Suprapubic skin (tissue), 4 donors: ENCODE data around the gene STK10. TPM values are rescaled to one million over a fixed set of nuclear protein-coding genes. Genes with fewer than 3 reads are reported as not detected.
A peak's percentile ranks its signal among the peaks of the same experiment; 100 is the strongest.

Experiments used
- DNase-seq, 2 donors: peaks; one replicate each; pipeline ENCODE4 v3.0.0-alpha.2; 2019; ENCODE audit warnings: low spot score in 2 of 2
- H3K27ac ChIP-seq: fragments of 200-600 bp; sonication (generic); one replicate; pipeline ENCODE4 v1.5.1; 2019
- H3K27me3 ChIP-seq: fragments of 200-600 bp; sonication (generic); one replicate; pipeline ENCODE4 v1.5.1; 2019
- H3K36me3 ChIP-seq: fragments of 200-600 bp; sonication (generic); one replicate; pipeline ENCODE4 v1.5.1; 2019
- H3K4me1 ChIP-seq: fragments of 200-600 bp; sonication (generic); one replicate; pipeline ENCODE4 v1.5.1; 2019
- H3K4me3 ChIP-seq: fragments of 200-600 bp; sonication (generic); one replicate; pipeline ENCODE4 v1.5.1; 2019; ENCODE audit warnings: mild to moderate bottlenecking
- H3K9me3 ChIP-seq: fragments of 200-600 bp; sonication (generic); one replicate; pipeline ENCODE4 v1.5.1; 2019
- EP300 ChIP-seq: sonication (generic); formaldehyde crosslinking; IDR thresholded peaks from one replicate; pipeline ENCODE4 v1.6.1; 2017; ENCODE audit warnings: antibody characterized with exemption
- POLR2A ChIP-seq, 2 donors: fragments of 450-650 bp; IDR thresholded peaks; one replicate each; pipeline ENCODE4 v1.6.1; 2017; ENCODE audit warnings: antibody characterized with exemption in 2 of 2, mild to moderate bottlenecking in 2 of 2, moderate library complexity in 2 of 2
- POLR2AphosphoS5 ChIP-seq, 3 donors: sonication (generic); formaldehyde crosslinking; IDR thresholded peaks; one replicate each; pipeline ENCODE4 v1.6.1; 2017; ENCODE audit warnings: antibody characterized with exemption in 3 of 3
- WGBS: methylation state at CpG from one replicate; pipeline ENCODE4 v1.1.5; 2018; 5-methylcytosine and 5-hydroxymethylcytosine counted together
- total RNA-seq, 4 donors: library from RNA; depleted of rRNA; stranded (reverse); fragments of >200 nt; gene quantifications; one replicate each; pipeline ENCODE4 v1.1.0, GENCODE V29; 2016
- TF ChIP-seq, protein P1 (sequence below), 2 donors: fragments of 200-600 bp in 1 of 2; fragments of 450-650 bp in 1 of 2; sonication (generic) in 1 of 2; IDR thresholded peaks; one replicate each; pipeline ENCODE4 v1.5.1; 2016 to 2019; ENCODE audit warnings: antibody characterized with exemption in 2 of 2, mild to moderate bottlenecking in 1 of 2, moderate library complexity in 1 of 2

The STK10 gene
- total RNA-seq, 4 donors from 2014 or later, result 29.0 to 49.6 (median 36.9) TPM

- Histone ChIP-seq H3K27me3 (no peaks in the 10 kb centered on the region), H3K4me3 (no peak overlapping the region), H3K27ac (peak overlapping the region; percentile 28), H3K4me1 (no peaks in the 10 kb centered on the region), H3K36me3 (no peaks in the 10 kb centered on the region), H3K9me3 (no peaks in the 10 kb centered on the region)
- TF ChIP-seq, protein P1, sequence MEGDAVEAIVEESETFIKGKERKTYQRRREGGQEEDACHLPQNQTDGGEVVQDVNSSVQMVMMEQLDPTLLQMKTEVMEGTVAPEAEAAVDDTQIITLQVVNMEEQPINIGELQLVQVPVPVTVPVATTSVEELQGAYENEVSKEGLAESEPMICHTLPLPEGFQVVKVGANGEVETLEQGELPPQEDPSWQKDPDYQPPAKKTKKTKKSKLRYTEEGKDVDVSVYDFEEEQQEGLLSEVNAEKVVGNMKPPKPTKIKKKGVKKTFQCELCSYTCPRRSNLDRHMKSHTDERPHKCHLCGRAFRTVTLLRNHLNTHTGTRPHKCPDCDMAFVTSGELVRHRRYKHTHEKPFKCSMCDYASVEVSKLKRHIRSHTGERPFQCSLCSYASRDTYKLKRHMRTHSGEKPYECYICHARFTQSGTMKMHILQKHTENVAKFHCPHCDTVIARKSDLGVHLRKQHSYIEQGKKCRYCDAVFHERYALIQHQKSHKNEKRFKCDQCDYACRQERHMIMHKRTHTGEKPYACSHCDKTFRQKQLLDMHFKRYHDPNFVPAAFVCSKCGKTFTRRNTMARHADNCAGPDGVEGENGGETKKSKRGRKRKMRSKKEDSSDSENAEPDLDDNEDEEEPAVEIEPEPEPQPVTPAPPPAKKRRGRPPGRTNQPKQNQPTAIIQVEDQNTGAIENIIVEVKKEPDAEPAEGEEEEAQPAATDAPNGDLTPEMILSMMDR (IDR thresholded peaks at IDR 0.05), result no peak
- TF ChIP-seq POLR2AphosphoS5 (IDR thresholded peaks at IDR 0.05) (peak in 2 of 3 donors; percentile 47 to 49), POLR2A (IDR thresholded peaks at IDR 0.05) (no peak)
- WGBS, result 60% methylated on average over 10 of the region's 10 CpGs
- peak in 1 of 2 donors; percentile 69 for DNase-seq
These were observed 54.5 kb downstream of the STK10 start for GRCh38 chr5:172133359-172134029.

DNA sequence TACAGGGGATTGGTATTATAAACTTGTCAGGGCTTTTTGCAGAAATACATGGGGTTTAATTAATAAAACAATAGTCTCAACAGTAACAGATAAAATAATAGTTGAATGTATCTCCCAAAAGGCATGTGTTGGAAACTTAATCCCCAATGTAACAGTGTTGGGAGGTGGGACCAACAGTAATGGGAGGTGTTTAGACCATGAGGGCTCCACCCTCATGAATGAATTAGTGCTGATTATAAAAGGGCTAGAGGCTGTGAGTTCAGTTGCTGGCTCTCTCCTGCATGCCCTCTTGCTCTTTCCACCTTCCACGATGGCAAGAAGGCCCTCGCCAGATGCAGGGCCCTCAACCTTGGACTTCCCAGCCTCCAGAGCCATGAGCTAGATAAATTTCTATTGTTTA, 56.3 kb downstream of the STK10 start:
- 96% methylated on average over 2 of the region's 2 CpGs for WGBS
- TF ChIP-seq, protein P1 (IDR thresholded peaks at IDR 0.05), result no peak
- TF ChIP-seq POLR2A (IDR thresholded peaks at IDR 0.05), result no peak
- no peak for TF ChIP-seq POLR2AphosphoS5 (IDR thresholded peaks at IDR 0.05)
- no peak for TF ChIP-seq EP300
- H3K27ac ChIP-seq, result no peak overlapping the region

DNA sequence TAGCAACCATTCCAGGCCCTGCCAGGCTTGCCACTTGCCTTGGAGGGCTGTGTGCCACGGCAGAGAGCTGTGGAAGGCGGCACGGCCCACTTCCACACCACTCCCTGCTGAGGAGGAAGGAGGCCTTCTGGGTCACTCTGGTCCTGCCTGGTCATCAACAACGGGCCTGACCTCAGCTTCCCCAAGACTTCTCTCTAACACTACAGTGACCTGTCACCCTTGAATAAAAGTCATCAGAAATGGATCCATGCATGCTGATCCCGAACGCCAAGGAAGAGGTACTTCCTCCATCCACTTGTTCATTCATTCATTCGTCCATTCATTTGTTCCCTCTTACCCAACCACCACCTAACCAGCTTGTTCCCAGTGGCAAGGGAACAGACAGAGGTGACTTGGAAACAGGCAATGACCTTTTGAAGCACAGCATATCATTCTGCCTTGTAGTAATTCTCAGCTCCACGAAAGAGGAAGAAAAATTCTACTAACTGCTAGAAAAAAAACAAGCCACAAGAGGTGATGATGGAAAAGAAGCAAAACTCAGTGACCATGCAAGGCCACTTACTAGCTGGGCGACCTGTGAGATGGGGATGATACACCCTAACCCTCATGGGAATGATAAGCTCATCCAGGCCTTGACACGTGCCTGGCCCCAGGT, 58.6 kb downstream of the STK10 start:
- peak overlapping the region; percentile 27 for H3K27ac ChIP-seq
- no peak overlapping the region for H3K4me3 ChIP-seq
- TF ChIP-seq POLR2AphosphoS5 (IDR thresholded peaks at IDR 0.05) (no peak), EP300 (no peak), POLR2A (IDR thresholded peaks at IDR 0.05) (no peak)
- TF ChIP-seq, protein P1 (IDR thresholded peaks at IDR 0.05), result no peak
- DNase-seq, result peak in 1 of 2 donors; percentile 52
- 93% methylated on average over 10 of the region's 10 CpGs for WGBS
- H3K36me3 ChIP-seq, result no peaks in the 10 kb centered on the region
- no peaks in the 10 kb centered on the region for H3K27me3 ChIP-seq
- no peaks in the 10 kb centered on the region for H3K4me1 ChIP-seq
- no peaks in the 10 kb centered on the region for H3K9me3 ChIP-seq

More for the DNA sequence above, 56.3 kb downstream of the STK10 start:
- H3K4me3 ChIP-seq, result no peak overlapping the region
- H3K36me3 ChIP-seq, result no peaks in the 10 kb centered on the region
- DNase-seq, result peak in 1 of 2 donors; percentile 15
- no peaks in the 10 kb centered on the region for H3K4me1 ChIP-seq
- H3K9me3 ChIP-seq, result no peaks in the 10 kb centered on the region
- H3K27me3 ChIP-seq, result no peaks in the 10 kb centered on the region

DNA sequence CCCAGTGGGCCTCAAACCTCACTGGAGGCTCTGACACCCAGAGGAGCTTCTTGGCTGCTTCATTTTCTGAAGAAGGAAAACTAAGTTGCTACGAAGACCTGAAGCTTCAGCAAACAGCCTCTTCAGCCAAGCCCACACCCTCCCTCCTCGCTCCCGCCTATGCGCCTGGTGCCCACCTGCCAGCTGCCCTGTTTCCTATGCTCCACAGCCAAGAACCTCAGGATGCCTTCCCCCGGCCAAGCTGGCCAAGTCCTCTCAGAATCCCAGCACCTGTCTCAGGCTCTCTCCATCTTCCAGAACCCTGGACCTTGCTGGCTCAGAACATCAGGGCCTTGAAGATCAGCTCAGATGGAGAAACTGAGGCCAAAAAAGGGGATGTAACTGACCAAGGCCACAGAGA, 60.4 kb downstream of the STK10 start:
- no peak overlapping the region for H3K4me3 ChIP-seq
- no peaks in the 10 kb centered on the region for H3K36me3 ChIP-seq
- H3K27me3 ChIP-seq, result no peaks in the 10 kb centered on the region
- no peak overlapping the region for H3K27ac ChIP-seq
- no peaks in the 10 kb centered on the region for H3K9me3 ChIP-seq
- DNase-seq, result peak in 1 of 2 donors; percentile 27
- TF ChIP-seq EP300 (no peak), POLR2A (IDR thresholded peaks at IDR 0.05) (no peak), POLR2AphosphoS5 (IDR thresholded peaks at IDR 0.05) (no peak)
- TF ChIP-seq, protein P1 (IDR thresholded peaks at IDR 0.05), result no peak
- peaks cover 5% of the 10 kb centered on the region for H3K4me1 ChIP-seq
- 98% methylated on average over 5 of the region's 5 CpGs for WGBS

- Histone ChIP-seq H3K36me3 (no peaks in the 10 kb centered on the region), H3K27ac (no peak overlapping the region), H3K27me3 (no peaks in the 10 kb centered on the region), H3K4me3 (no peak overlapping the region), H3K9me3 (no peaks in the 10 kb centered on the region), H3K4me1 (peaks cover 9% of the 10 kb centered on the region)
- WGBS, result 17% methylated on average over 2 of the region's 4 CpGs
- DNase-seq, result peak in 1 of 2 donors; percentile 79
- TF ChIP-seq, protein P1 (IDR thresholded peaks at IDR 0.05), result peak in 1 of 2 donors; percentile 33
- TF ChIP-seq POLR2A (IDR thresholded peaks at IDR 0.05), result no peak
These were observed 64.7 kb downstream of the STK10 start for GRCh38 chr5:172123269-172123692.
